GM18508 (cell line): Measurements from ENCODE around the gene PATL2.
"Not testable (repeated sequence)": the region's sequence is repeated elsewhere in the genome, so short reads cannot be mapped to it uniquely, and the experiment has no call there.

Source experiments
- ATAC-seq: cut with Tn5 transposase; IDR thresholded peaks from one replicate; pipeline ENCODE4 v1.9.1; 2021; ENCODE audit warnings: moderate number of reproducible peaks; ENCODE audit not compliant: insufficient read depth, unreplicated experiment

The PATL2 gene

GRCh38 chr15:44657378-44657777, 53.7 kb downstream of the PATL2 start:
- no peak for ATAC-seq

- no peak for ATAC-seq
These were observed 54.2 kb downstream of the PATL2 start for GRCh38 chr15:44656913-44657312.

GRCh38 chr15:44656298-44656697, 54.8 kb downstream of the PATL2 start:
- ATAC-seq: no peak

- no peak for ATAC-seq
These were observed 56.3 kb downstream of the PATL2 start for GRCh38 chr15:44654858-44655257.

GRCh38 chr15:44647637-44648036, 63.5 kb downstream of the PATL2 start:
- ATAC-seq: no peak

- no peak for ATAC-seq
These were observed 64.1 kb downstream of the PATL2 start for GRCh38 chr15:44647036-44647435.

GRCh38 chr15:44646460-44646859, 64.7 kb downstream of the PATL2 start:
- no peak for ATAC-seq

GRCh38 chr15:44641651-44642050, 69.5 kb downstream of the PATL2 start:
- no peak for ATAC-seq

GRCh38 chr15:44636976-44637375, 74.1 kb downstream of the PATL2 start:
- no peak for ATAC-seq

- no peak for ATAC-seq
These were observed 77.5 kb downstream of the PATL2 start for GRCh38 chr15:44633603-44634002.

GRCh38 chr15:44625286-44625685, 85.8 kb downstream of the PATL2 start:
- not testable (repeated sequence) for ATAC-seq

GRCh38 chr15:44623178-44623577, 87.9 kb downstream of the PATL2 start:
- no peak for ATAC-seq

- ATAC-seq: no peak
These were observed 91.0 kb downstream of the PATL2 start for GRCh38 chr15:44620081-44620480.

- no peak for ATAC-seq
These were observed 94.1 kb downstream of the PATL2 start for GRCh38 chr15:44616974-44617373.
